Panc1 (cell line): Measurements from ENCODE around the gene CLEC17A. TPM values are rescaled to one million over a fixed set of nuclear protein-coding genes. Genes with fewer than 3 reads are reported as not detected.

ENCODE experiments used
- ATAC-seq: fragments of 200-7000 bp; cut with Tn5 transposase; 2 replicates; pipeline ENCODE4 v1.9.1; 2020; ENCODE audit warnings: mild to moderate bottlenecking, moderate library complexity
- BruUV-seq: library from RNA; stranded (reverse); fragments of 400-500 nt; replicated peaks from 2 replicates; lab custom pipeline; 2021; lab: Mats Ljungman, UMichigan
- CTCF ChIA-PET: fragments of 300-600 bp; sonication (Branson Sonifier 250); formaldehyde crosslinking; loops from one replicate; lab custom pipeline; 2022; ENCODE audit warnings: antibody characterized with exemption; lab: Charles Lee
- POLR2A ChIA-PET: fragments of 300-600 bp; sonication (Branson Sonifier 250); formaldehyde crosslinking; loops from one replicate; lab custom pipeline; 2022; ENCODE audit warnings: antibody characterized with exemption; lab: Charles Lee
- DNase-seq: peaks from one replicate; pipeline ENCODE4 v3.0.0-alpha.2; 2010; ENCODE audit warnings: low read depth, low spot score
- H3K27ac ChIP-seq: 2 replicates; pipeline ENCODE4 v1.5.1; 2011; ENCODE audit warnings: mild to moderate bottlenecking, low read length, inconsistent platforms
- H3K27me3 ChIP-seq: fragments of 200-500 bp; sonication (Bioruptor generic); 2 replicates; pipeline ENCODE4 v1.6.0; 2014; ENCODE audit warnings: low read length, inconsistent platforms; ENCODE audit not compliant: control insufficient read depth, insufficient read depth
- H3K36me3 ChIP-seq: fragments of 200-500 bp; sonication (Bioruptor generic); 2 replicates; pipeline ENCODE4 v1.5.1; 2014; ENCODE audit warnings: inconsistent platforms, mild to moderate bottlenecking, low read length, moderate library complexity; ENCODE audit not compliant: control insufficient read depth, insufficient read depth
- H3K4me1 ChIP-seq: 2 replicates; pipeline ENCODE4 v1.5.1; 2011; ENCODE audit warnings: inconsistent platforms, mild to moderate bottlenecking, low read length, moderate library complexity; ENCODE audit not compliant: control insufficient read depth, insufficient read depth
- H3K4me3 ChIP-seq, 2 experiments: 2 replicates each; pipeline ENCODE4 v1.5.1; 2011 to 2012; ENCODE audit warnings: low read depth in 2 of 2, low read length in 2 of 2, mild to moderate bottlenecking in 2 of 2, inconsistent platforms in 1 of 2, moderate library complexity in 1 of 2
- H3K9me3 ChIP-seq: fragments of 200-500 bp; sonication (Bioruptor generic); 2 replicates; pipeline ENCODE4 v1.5.1; 2014; ENCODE audit warnings: low read depth, mild to moderate bottlenecking, inconsistent platforms, low read length, moderate library complexity; ENCODE audit not compliant: control insufficient read depth, insufficient read depth
- CTCF ChIP-seq: fragments of 450-650 bp; IDR thresholded peaks from 2 replicates; pipeline ENCODE4 v1.5.1; 2017; ENCODE audit warnings: mild to moderate bottlenecking
- POLR2AphosphoS5 ChIP-seq: IDR thresholded peaks from 2 replicates; pipeline ENCODE4 v1.6.1; 2012; ENCODE audit warnings: mild to moderate bottlenecking, low read depth, low read length, moderate library complexity
- REST ChIP-seq, 2 experiments: IDR thresholded peaks; 2 replicates each; pipeline ENCODE4 v1.6.1; 2011 to 2012; ENCODE audit warnings: low read depth in 2 of 2, control low read depth in 1 of 2, low read length in 1 of 2, mild to moderate bottlenecking in 1 of 2, moderate library complexity in 1 of 2; ENCODE audit not compliant: insufficient read depth in 1 of 2
- SIN3A ChIP-seq: IDR thresholded peaks from 2 replicates; pipeline ENCODE4 v1.6.1; 2012; ENCODE audit warnings: low read depth, mild to moderate bottlenecking, low read length, moderate library complexity, borderline replicate concordance; ENCODE audit not compliant: insufficient read depth
- TCF7L2 ChIP-seq: IDR thresholded peaks from 2 replicates; pipeline ENCODE4 v1.6.1; 2011; ENCODE audit warnings: mild to moderate bottlenecking, low read depth, low read length, inconsistent platforms
- in situ Hi-C: cut with HindIII; loops from 2 replicates; pipeline ENCODE4 v1.10.0; 2016; ENCODE audit warnings: low sequenced_read_pairs, low pct_unique_long_range_greater_than_20kb
- intact Hi-C: fragments of 100-400 bp; cut with micrococcal nuclease; formaldehyde crosslinking; loops from one replicate; pipeline ENCODE4 v1.10.0; 2022; ENCODE audit not compliant: unreplicated experiment
- total RNA-seq: library from RNA; stranded (reverse); gene quantifications from one replicate; pipeline ENCODE4 v1.2.1, GENCODE V29; 2021; ENCODE audit not compliant: unreplicated experiment

The CLEC17A gene
- total RNA-seq, 1 experiment from 2014 or later = not detected

- BruUV-seq = no TSS peak
- DNase-seq (no peak), ATAC-seq (peak; percentile 73)
- H3K4me3 ChIP-seq = no peak overlapping the region
- H3K9me3 ChIP-seq = no peaks in the 10 kb centered on the region
- intact Hi-C loops (no loop called here), in situ Hi-C loops (no loop called here)
- no peak for TF ChIP-seq TCF7L2
- TF ChIP-seq POLR2AphosphoS5 = no peak
- no peak for TF ChIP-seq SIN3A
- TF ChIP-seq REST (IDR thresholded peaks at IDR 0.05; ENCODE audit: insufficient read depth in 1 of 2, low read depth in 2 of 2, low read length in 1 of 2) = no peak
- no peak for TF ChIP-seq CTCF
- H3K36me3 ChIP-seq = no peaks in the 10 kb centered on the region
- H3K4me1 ChIP-seq = no peaks in the 10 kb centered on the region
- no peak overlapping the region for H3K27ac ChIP-seq
- CTCF ChIA-PET = interaction anchor here (0.6 kb wide), 1 partner anchor 48 kb away, joined by 4 read pairs; no protein-coding TSS in a partner anchor
- POLR2A ChIA-PET = no interaction called here
- no peaks in the 10 kb centered on the region for H3K27me3 ChIP-seq
Observed at GRCh38 chr19:14632286-14632685, 49.4 kb downstream of the CLEC17A start.

GRCh38 chr19:14639536-14640277 lies 56.8 kb downstream of the CLEC17A start:
- no TSS peak for BruUV-seq
- ChIA-PET CTCF (no interaction called here), POLR2A (interaction anchor here (0.5 kb wide), 1 partner anchor 23 kb away, joined by 6 read pairs; no protein-coding TSS in a partner anchor)
- Histone ChIP-seq H3K4me3 (no peak overlapping the region), H3K36me3 (no peaks in the 10 kb centered on the region), H3K4me1 (no peaks in the 10 kb centered on the region), H3K9me3 (no peaks in the 10 kb centered on the region), H3K27me3 (no peaks in the 10 kb centered on the region), H3K27ac (no peak overlapping the region)
- in situ Hi-C loops = no loop called here
- intact Hi-C loops = no loop called here
- TF ChIP-seq TCF7L2 = no peak
- TF ChIP-seq SIN3A = no peak
- TF ChIP-seq POLR2AphosphoS5 = no peak
- TF ChIP-seq REST (IDR thresholded peaks at IDR 0.05; ENCODE audit: insufficient read depth in 1 of 2, low read depth in 2 of 2, low read length in 1 of 2) = no peak
- TF ChIP-seq CTCF = no peak
- DNase-seq (no peak), ATAC-seq (no peak)
